Breast epithelium (tissue), 4 donors: ENCODE measurements around the gene ZFYVE9. TPM values are rescaled to one million over a fixed set of nuclear protein-coding genes. Genes with fewer than 3 reads are reported as not detected.

Source experiments
- DNase-seq, 2 donors: peaks; one replicate each; pipeline ENCODE4 v3.0.0-alpha.2; 2019; ENCODE audit warnings: low spot score in 2 of 2
- H3K27ac ChIP-seq, 2 donors: fragments of 200-600 bp; sonication (generic) in 1 of 2; one replicate each; pipeline ENCODE4 v1.5.1; 2016 to 2019; ENCODE audit warnings: mild to moderate bottlenecking in 1 of 2
- H3K27me3 ChIP-seq, 2 donors: fragments of 200-600 bp; sonication (generic) in 1 of 2; one replicate each; pipeline versions ENCODE4 v1.5.1 to v1.6.0; 2017 to 2019; ENCODE audit warnings: control low read depth in 1 of 2, mild to moderate bottlenecking in 1 of 2
- H3K36me3 ChIP-seq: fragments of 200-600 bp; one replicate; pipeline ENCODE4 v1.5.1; 2019
- H3K4me1 ChIP-seq, 2 donors: fragments of 200-600 bp; sonication (generic); one replicate each; pipeline ENCODE4 v1.5.1; 2016 to 2019; ENCODE audit warnings: control low read depth in 1 of 2
- H3K4me3 ChIP-seq, 3 donors: fragments of 200-600 bp; sonication (generic); 1 replicate in 2 of 3; 2 replicates in 1 of 3; pipeline ENCODE4 v1.5.1; 2016 to 2019; ENCODE audit warnings: mild to moderate bottlenecking in 3 of 3, moderate library complexity in 2 of 3
- H3K9me3 ChIP-seq, 2 donors: fragments of 200-600 bp; sonication (generic) in 1 of 2; one replicate each; pipeline ENCODE4 v1.5.1; 2016 to 2019; ENCODE audit warnings: control low read depth in 1 of 2
- CTCF ChIP-seq, 3 donors: fragments of 450-650 bp; IDR thresholded peaks; one replicate each; pipeline ENCODE4 v1.5.1; 2016 to 2017; ENCODE audit warnings: antibody characterized with exemption in 3 of 3, mild to moderate bottlenecking in 3 of 3, moderate library complexity in 3 of 3
- POLR2A ChIP-seq: fragments of 450-650 bp; IDR thresholded peaks from one replicate; pipeline ENCODE4 v1.6.1; 2016; ENCODE audit warnings: antibody characterized with exemption, mild to moderate bottlenecking, moderate library complexity
- POLR2AphosphoS5 ChIP-seq, 3 donors: sonication (generic); formaldehyde crosslinking; IDR thresholded peaks; one replicate each; pipeline ENCODE4 v1.6.1; 2017; ENCODE audit warnings: antibody characterized with exemption in 3 of 3
- intact Hi-C: fragments of 100-400 bp; cut with DNase I; formaldehyde crosslinking; loops from one replicate; pipeline ENCODE4 v1.15.1; 2023; ENCODE audit warnings: low total_unique reads
- total RNA-seq, 3 donors: library from RNA; depleted of rRNA; stranded (reverse); fragments of >200 nt; gene quantifications; one replicate each; pipeline ENCODE4 v1.1.0, GENCODE V29; 2016

ZFYVE9 gene
- total RNA-seq, 3 donors from 2014 or later: 31.1 to 44.3 (median 32.8) TPM

- Histone ChIP-seq H3K9me3 (no peaks in the 10 kb centered on the region), H3K4me3 (no peak overlapping the region), H3K27ac (no peak overlapping the region), H3K4me1 (no peaks in the 10 kb centered on the region), H3K36me3 (no peaks in the 10 kb centered on the region), H3K27me3 (no peaks in the 10 kb centered on the region)
- intact Hi-C loops: no loop called here
- no peak for DNase-seq
- TF ChIP-seq POLR2A (no peak), CTCF (IDR thresholded peaks at IDR 0.05) (no peak), POLR2AphosphoS5 (IDR thresholded peaks at IDR 0.05) (no peak)
Measured at GRCh38 chr1:52337439-52337838, 195.6 kb downstream of the ZFYVE9 start.

- no peak overlapping the region for H3K4me3 ChIP-seq
- intact Hi-C loops: loop anchor here (5.0 kb wide), 1 partner anchor 536 kb away; no protein-coding TSS in a partner anchor
- no peaks in the 10 kb centered on the region for H3K4me1 ChIP-seq
- H3K27ac ChIP-seq: no peak overlapping the region
- no peaks in the 10 kb centered on the region for H3K36me3 ChIP-seq
- peak in 1 of 2 donors; percentile 2 for DNase-seq
- H3K27me3 ChIP-seq: no peaks in the 10 kb centered on the region
- TF ChIP-seq POLR2AphosphoS5 (IDR thresholded peaks at IDR 0.05) (no peak), POLR2A (no peak), CTCF (IDR thresholded peaks at IDR 0.05) (no peak)
- H3K9me3 ChIP-seq: no peaks in the 10 kb centered on the region
Measured at GRCh38 chr1:52341655-52342260, 199.9 kb downstream of the ZFYVE9 start.

- no peak overlapping the region for H3K27ac ChIP-seq
- no peak for DNase-seq
- intact Hi-C loops: loop anchor here (5.0 kb wide), 1 partner anchor 533 kb away; no protein-coding TSS in a partner anchor
- TF ChIP-seq CTCF (IDR thresholded peaks at IDR 0.05) (no peak), POLR2AphosphoS5 (IDR thresholded peaks at IDR 0.05) (no peak), POLR2A (no peak)
- H3K27me3 ChIP-seq: no peaks in the 10 kb centered on the region
- no peaks in the 10 kb centered on the region for H3K9me3 ChIP-seq
- no peaks in the 10 kb centered on the region for H3K4me1 ChIP-seq
- no peaks in the 10 kb centered on the region for H3K36me3 ChIP-seq
- H3K4me3 ChIP-seq: no peak overlapping the region
Measured at GRCh38 chr1:52343979-52344378, 202.1 kb downstream of the ZFYVE9 start.

GRCh38 chr1:52345252-52345651 lies 203.4 kb downstream of the ZFYVE9 start:
- no peaks in the 10 kb centered on the region for H3K4me1 ChIP-seq
- no peaks in the 10 kb centered on the region for H3K36me3 ChIP-seq

More at GRCh38 chr1:52345252-52345651, 203.4 kb downstream of the ZFYVE9 start:
- peak in 1 of 2 donors; percentile 6 for DNase-seq
- Histone ChIP-seq H3K4me3 (no peak overlapping the region), H3K27ac (no peak overlapping the region), H3K9me3 (no peaks in the 10 kb centered on the region), H3K27me3 (no peaks in the 10 kb centered on the region)
- intact Hi-C loops: no loop called here
- TF ChIP-seq POLR2A (no peak), POLR2AphosphoS5 (IDR thresholded peaks at IDR 0.05) (no peak), CTCF (IDR thresholded peaks at IDR 0.05) (no peak)
